ENCODE results near the gene ZNF514. TPM values are rescaled to one million over a fixed set of nuclear protein-coding genes. Genes with fewer than 3 reads are reported as not detected.

The ZNF514 gene
- total and polyA plus RNA-seq, 2 donors (not counting 1 experiment from before 2014, with no cell fraction given) = 15.5 to 37.0 TPM

DNA sequence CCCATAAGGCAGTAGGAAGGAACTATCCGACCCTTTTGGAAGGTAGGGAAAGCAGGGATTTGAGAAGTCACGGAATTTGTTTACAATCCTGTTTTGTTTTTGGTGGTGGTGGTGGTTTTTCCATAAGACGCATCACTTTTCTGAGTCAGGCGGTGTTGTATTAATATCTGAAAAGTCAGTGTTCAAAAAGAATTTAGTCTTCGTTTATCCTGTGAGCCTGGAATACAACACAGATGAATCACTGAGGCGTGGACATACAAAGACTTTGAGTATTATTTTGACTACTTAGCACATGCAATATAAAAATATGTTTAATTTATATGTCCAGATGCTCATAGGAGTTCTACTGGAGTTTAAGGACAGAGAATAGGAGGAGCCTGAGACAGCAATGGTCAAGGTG, 48.5 kb upstream of the ZNF514 start:
- Mint-ChIP-seq H3K9me3 (ENCODE audit: insufficient read depth) (peaks cover 10% of the 10 kb centered on the region), H3K27me3 (no peaks in the 10 kb centered on the region), H3K4me1 (peaks cover 16% of the 10 kb centered on the region), H3K27ac (peak overlapping the region; percentile 86), H3K4me3 (peak overlapping the region; percentile 96)
- H3K9me3 ChIP-seq (ENCODE audit: control extremely low read depth in 1 of 3, control insufficient read depth in 2 of 3, insufficient read depth in 1 of 3, low read length in 2 of 3) = peaks cover 4 to 23% (median 11%) of the 10 kb centered on the region in 3 donors
- ATAC-seq (ENCODE audit: low read depth) (no peak), DNase-seq (no peak)
- peak overlapping the region; percentile 97 for H2AFZ ChIP-seq (ENCODE audit: insufficient read depth, low read depth, low read length, poor library complexity, severe bottlenecking)
- H3K27ac ChIP-seq (ENCODE audit: low read length in 2 of 2) = no peak overlapping the region
- ChIA-PET POLR2A (no interaction called here), CTCF (no interaction called here)
- no peaks in the 10 kb centered on the region for H3K27me3 ChIP-seq (replicated peaks in 1 of 4; ENCODE audit: control extremely low read depth in 1 of 4, control insufficient read depth in 3 of 4, insufficient read depth in 4 of 4, low read length in 3 of 4)
- no peaks in the 10 kb centered on the region for H4K20me1 ChIP-seq (ENCODE audit: control insufficient read depth, insufficient read depth, low read length, poor library complexity, severe bottlenecking)
- H3K4me2 ChIP-seq (replicated peaks; ENCODE audit: low read depth, low read length, poor library complexity, severe bottlenecking) = peak overlapping the region; percentile 89
- WGBS (ENCODE audit: insufficient coverage) = 86% methylated on average over 4 of the region's 6 CpGs
- intact Hi-C loops (cut with micrococcal nuclease) = no loop called here
- H3K4me3 ChIP-seq (ENCODE audit: control extremely low read depth in 1 of 5, extremely low read depth in 1 of 5, insufficient read depth in 1 of 5, low read depth in 2 of 5, low read length in 4 of 5) = peak overlapping the region in 4 of 5 experiments; percentile 74 to 94 (median 82)
- TF ChIP-seq, protein P1, sequence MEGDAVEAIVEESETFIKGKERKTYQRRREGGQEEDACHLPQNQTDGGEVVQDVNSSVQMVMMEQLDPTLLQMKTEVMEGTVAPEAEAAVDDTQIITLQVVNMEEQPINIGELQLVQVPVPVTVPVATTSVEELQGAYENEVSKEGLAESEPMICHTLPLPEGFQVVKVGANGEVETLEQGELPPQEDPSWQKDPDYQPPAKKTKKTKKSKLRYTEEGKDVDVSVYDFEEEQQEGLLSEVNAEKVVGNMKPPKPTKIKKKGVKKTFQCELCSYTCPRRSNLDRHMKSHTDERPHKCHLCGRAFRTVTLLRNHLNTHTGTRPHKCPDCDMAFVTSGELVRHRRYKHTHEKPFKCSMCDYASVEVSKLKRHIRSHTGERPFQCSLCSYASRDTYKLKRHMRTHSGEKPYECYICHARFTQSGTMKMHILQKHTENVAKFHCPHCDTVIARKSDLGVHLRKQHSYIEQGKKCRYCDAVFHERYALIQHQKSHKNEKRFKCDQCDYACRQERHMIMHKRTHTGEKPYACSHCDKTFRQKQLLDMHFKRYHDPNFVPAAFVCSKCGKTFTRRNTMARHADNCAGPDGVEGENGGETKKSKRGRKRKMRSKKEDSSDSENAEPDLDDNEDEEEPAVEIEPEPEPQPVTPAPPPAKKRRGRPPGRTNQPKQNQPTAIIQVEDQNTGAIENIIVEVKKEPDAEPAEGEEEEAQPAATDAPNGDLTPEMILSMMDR (IDR thresholded peaks at IDR 0.05) = no peak
- TF ChIP-seq EZH2 (IDR thresholded peaks at IDR 0.05; ENCODE audit: borderline replicate concordance, insufficient read depth, low read depth, low read length, poor library complexity, severe bottlenecking) = no peak
- H3K79me2 ChIP-seq (ENCODE audit: control insufficient read depth, insufficient read depth, low read length) = peaks cover 14% of the 10 kb centered on the region
- peaks cover 10 to 16% of the 10 kb centered on the region in 2 donors for H3K4me1 ChIP-seq (ENCODE audit: control insufficient read depth in 2 of 2, insufficient read depth in 2 of 2, low read length in 2 of 2)
- H3K36me3 ChIP-seq (replicated peaks in 1 of 2; ENCODE audit: control extremely low read depth in 1 of 2, control insufficient read depth in 1 of 2, extremely low read depth in 1 of 2, insufficient read depth in 2 of 2, low read length in 1 of 2) = peaks cover 4 to 29% of the 10 kb centered on the region in 2 experiments
- peak overlapping the region; percentile 93 for H3K9ac ChIP-seq (ENCODE audit: low read length)

DNA sequence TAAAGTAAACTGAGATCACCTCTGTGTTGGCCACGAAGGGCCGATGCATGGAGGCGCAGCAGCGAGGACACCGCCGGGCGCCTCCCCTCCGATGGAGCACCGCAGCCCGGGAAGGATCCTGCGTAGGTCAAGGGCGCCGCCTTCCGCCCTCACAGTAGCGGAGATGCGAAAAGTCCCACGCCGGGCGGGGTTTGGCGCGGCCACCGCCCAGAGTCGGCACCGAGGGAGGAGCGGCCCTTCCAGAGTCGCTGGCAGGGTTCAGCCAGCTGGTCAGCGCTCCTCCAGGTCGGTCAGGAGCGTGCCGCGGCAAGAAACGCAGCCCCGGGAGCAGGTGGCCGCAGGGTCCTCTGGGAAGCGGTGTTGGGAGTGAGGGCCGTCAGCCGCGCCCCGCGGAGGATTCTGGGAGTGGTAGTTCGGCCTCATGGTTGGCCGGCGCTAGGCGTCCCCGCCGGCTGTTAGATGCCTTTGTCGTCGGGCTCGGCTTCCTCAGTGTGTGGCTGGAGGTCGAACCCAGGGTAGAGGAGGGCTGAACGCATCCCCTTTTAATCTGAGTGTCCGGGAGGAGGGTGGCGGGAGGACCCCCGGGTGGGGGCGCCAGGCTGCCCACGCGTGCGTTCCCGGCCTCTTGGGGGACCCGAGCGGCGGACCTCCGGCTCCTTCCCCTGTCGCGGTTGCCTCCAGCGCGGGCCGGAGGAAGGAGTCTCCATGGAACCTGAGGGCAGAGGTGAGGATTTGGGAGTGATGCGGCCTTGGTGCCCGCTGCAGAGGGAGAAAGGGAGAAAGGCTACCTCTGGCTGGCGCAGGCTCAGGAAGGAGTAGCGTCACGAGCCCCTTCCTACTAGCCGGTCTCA, 47.7 kb upstream of the ZNF514 start, which contains the start of gene ZNF892:
TSS of gene ZNF892 (plus strand) at position 411 of the 851 bp plus-strand sequence. CDS start at position 706, 295 bp downstream.
- ChIA-PET POLR2A (interaction anchor here (0.6 kb wide), 1 partner anchor 94 kb away, joined by 8 read pairs; no protein-coding TSS in a partner anchor), CTCF (no interaction called here)
- peaks cover 3 to 22% of the 10 kb centered on the region in 2 experiments for H3K36me3 ChIP-seq (replicated peaks in 1 of 2; ENCODE audit: control extremely low read depth in 1 of 2, control insufficient read depth in 1 of 2, extremely low read depth in 1 of 2, insufficient read depth in 2 of 2, low read length in 1 of 2)
- no peaks in the 10 kb centered on the region for H3K27me3 ChIP-seq (replicated peaks in 1 of 4; ENCODE audit: control extremely low read depth in 1 of 4, control insufficient read depth in 3 of 4, insufficient read depth in 4 of 4, low read length in 3 of 4)
- H3K9ac ChIP-seq (ENCODE audit: low read length) = peak within 1 kb of the TSS; percentile 93
- ATAC-seq (ENCODE audit: low read depth) (peak; percentile 97), DNase-seq (peak; percentile 87)
- Mint-ChIP-seq H3K27ac (peak within 1 kb of the TSS; percentile 86), H3K9me3 (ENCODE audit: insufficient read depth) (peaks cover 6% of the 10 kb centered on the region), H3K27me3 (no peaks in the 10 kb centered on the region), H3K4me1 (peaks cover 16% of the 10 kb centered on the region), H3K4me3 (peak within 1 kb of the TSS; percentile 96)
- H3K4me3 ChIP-seq (ENCODE audit: control extremely low read depth in 1 of 5, extremely low read depth in 1 of 5, insufficient read depth in 1 of 5, low read depth in 2 of 5, low read length in 4 of 5) = peak within 1 kb of the TSS; percentile 51 to 94 (median 78)
- H3K79me2 ChIP-seq (ENCODE audit: control insufficient read depth, insufficient read depth, low read length) = peaks cover 14% of the 10 kb centered on the region
- WGBS (ENCODE audit: insufficient coverage) = 2% methylated on average over 72 of the region's 74 CpGs
- no peaks in the 10 kb centered on the region for H4K20me1 ChIP-seq (ENCODE audit: control insufficient read depth, insufficient read depth, low read length, poor library complexity, severe bottlenecking)
- TF ChIP-seq, protein P1 (IDR thresholded peaks at IDR 0.05) = peak; percentile 42
- no peak for TF ChIP-seq EZH2 (IDR thresholded peaks at IDR 0.05; ENCODE audit: borderline replicate concordance, insufficient read depth, low read depth, low read length, poor library complexity, severe bottlenecking)
- intact Hi-C loops (cut with micrococcal nuclease) = loop anchor here (1.0 to 2.0 kb wide), 5 partner anchors 15 to 131 kb away; partner anchors contain the start of genes ZNF2 and ZNF514
- H2AFZ ChIP-seq (ENCODE audit: insufficient read depth, low read depth, low read length, poor library complexity, severe bottlenecking) = peak within 1 kb of the TSS; percentile 97
- H3K4me2 ChIP-seq (replicated peaks; ENCODE audit: low read depth, low read length, poor library complexity, severe bottlenecking) = peak within 1 kb of the TSS; percentile 89
- H3K27ac ChIP-seq (ENCODE audit: low read length in 2 of 2) = peak within 1 kb of the TSS; percentile 66 to 89
- peaks cover 3 to 15% (median 4%) of the 10 kb centered on the region in 3 donors for H3K9me3 ChIP-seq (ENCODE audit: control extremely low read depth in 1 of 3, control insufficient read depth in 2 of 3, insufficient read depth in 1 of 3, low read length in 2 of 3)
- peaks cover 10 to 16% of the 10 kb centered on the region in 2 donors for H3K4me1 ChIP-seq (ENCODE audit: control insufficient read depth in 2 of 2, insufficient read depth in 2 of 2, low read length in 2 of 2)
